Measurements from ENCODE around the gene CABP4.

DNA sequence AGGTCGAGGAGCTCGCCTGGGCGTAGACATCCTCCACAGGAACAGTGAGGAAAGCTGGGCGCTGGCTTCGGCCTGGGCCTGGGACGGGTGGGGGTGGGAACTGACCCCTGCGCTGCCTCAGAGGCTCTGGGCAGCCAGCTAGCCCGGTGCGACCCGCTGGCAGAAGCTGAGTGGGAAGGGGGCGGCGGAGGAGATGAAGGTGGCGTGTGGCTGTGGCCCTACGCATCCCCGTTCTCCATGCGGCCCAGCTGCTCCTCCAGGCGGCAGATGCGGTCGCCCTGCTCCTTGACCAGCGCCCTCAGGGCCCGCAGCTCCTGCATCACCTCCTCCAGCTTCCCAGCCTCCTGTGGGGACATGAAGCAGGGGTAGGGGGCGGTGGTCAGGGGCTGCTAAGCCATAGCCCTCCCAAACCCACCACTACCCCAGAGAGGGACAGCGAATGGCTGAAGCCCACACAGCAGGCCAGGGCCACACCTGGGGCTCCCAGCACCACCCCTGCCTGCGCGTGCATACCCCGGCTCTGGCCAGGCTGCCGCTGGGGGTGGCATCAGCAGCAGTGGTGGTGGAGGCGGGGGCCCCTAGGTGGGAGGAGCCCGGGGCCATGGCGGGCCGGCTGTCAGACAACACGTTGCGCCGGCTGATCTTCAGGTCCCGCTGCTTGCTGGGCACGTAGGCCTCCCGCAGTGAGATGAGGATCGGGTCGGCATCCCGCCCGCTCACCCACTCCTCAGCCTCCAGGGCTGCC, 16.8 kb upstream of the CABP4 start:
- TF ChIP-seq CTCF (IDR thresholded peaks at IDR 0.05) (no peak), POLR2A (IDR thresholded peaks at IDR 0.05) (no peak)

Data from uterus (tissue), 2 donors.